ENCODE data around the gene NBAS. TPM values are rescaled to one million over a fixed set of nuclear protein-coding genes. Genes with fewer than 3 reads are reported as not detected.
"Not testable (repeated sequence)": the region's sequence is repeated elsewhere in the genome, so short reads cannot be mapped to it uniquely, and the experiment has no call there.

NBAS gene
- total and polyA plus RNA-seq, 12 donors = 26.4 to 79.1 (median 56.3) TPM

DNA sequence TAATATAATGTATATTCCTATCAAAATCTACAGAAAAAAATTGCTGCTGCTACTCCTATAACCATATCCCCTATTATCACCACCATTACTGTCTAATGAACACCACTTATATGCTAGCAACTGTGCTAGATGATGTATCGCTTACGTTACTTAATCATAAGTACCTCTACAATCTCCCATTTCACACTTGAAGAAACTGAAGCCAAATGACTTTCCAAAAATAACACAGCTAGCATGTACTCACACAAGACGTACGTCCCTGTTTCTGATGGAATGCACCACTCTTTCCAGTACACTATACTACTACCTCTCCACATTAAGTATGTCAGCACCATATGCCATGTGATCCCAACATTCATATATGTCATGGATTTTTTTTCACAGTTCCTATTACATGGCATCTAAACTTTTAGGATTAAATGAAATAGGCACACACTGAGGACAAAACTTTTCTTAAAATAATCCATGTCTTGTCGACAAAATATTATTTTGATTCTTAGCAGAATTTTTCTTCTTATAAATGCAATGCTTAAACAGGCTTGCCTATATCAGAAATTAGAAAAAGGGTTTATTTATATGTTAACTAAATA, 112.8 kb downstream of the NBAS start:
- peaks cover 0 to 29% (median 0%) of the 10 kb centered on the region in 9 donors for H3K36me3 ChIP-seq
- ATAC-seq = peak in 6 of 8 donors; percentile 67 to 90 (median 87)
- H3K4me3 ChIP-seq = no peak overlapping the region
- WGBS, 2 donors = 47 to 65% methylated on average over 5 of the region's 5 CpGs
- peaks cover 0 to 26% (median 7%) of the 10 kb centered on the region in 9 donors for H3K4me1 ChIP-seq
- intact Hi-C loops (cut with DNase I) = loop anchor here in 1 of 10 donors (5.0 kb wide), 1 partner anchor 759 kb away; no protein-coding TSS in a partner anchor
- peaks cover 0 to 16% (median 0%) of the 10 kb centered on the region in 11 donors for H3K9me3 ChIP-seq
- no peaks in the 10 kb centered on the region for H3K27me3 ChIP-seq
- DNase-seq = no peak
- TF ChIP-seq, protein P1, sequence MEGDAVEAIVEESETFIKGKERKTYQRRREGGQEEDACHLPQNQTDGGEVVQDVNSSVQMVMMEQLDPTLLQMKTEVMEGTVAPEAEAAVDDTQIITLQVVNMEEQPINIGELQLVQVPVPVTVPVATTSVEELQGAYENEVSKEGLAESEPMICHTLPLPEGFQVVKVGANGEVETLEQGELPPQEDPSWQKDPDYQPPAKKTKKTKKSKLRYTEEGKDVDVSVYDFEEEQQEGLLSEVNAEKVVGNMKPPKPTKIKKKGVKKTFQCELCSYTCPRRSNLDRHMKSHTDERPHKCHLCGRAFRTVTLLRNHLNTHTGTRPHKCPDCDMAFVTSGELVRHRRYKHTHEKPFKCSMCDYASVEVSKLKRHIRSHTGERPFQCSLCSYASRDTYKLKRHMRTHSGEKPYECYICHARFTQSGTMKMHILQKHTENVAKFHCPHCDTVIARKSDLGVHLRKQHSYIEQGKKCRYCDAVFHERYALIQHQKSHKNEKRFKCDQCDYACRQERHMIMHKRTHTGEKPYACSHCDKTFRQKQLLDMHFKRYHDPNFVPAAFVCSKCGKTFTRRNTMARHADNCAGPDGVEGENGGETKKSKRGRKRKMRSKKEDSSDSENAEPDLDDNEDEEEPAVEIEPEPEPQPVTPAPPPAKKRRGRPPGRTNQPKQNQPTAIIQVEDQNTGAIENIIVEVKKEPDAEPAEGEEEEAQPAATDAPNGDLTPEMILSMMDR (IDR thresholded peaks at IDR 0.05) = no peak
- peak overlapping the region in 8 of 10 donors; percentile 12 to 80 (median 52) for H3K27ac ChIP-seq

DNA sequence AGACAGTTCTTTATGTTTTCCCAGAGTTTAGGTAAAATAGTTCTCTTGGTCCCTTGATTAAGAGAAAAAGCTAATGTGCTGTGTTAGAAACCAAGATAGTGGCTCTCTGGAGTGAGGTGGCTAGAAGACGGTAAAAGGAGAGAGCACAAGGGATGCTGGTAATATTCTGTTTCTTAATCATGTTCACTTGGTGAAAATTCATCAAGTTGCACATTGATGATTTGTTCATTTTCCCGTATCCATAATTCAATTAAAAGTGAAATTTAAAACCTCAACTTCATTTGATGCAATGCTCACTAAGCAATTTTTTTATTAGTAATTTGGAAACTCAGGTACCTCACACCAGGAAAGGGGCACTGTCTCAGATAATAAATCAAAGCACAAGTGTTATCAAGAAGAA, 113.8 kb downstream of the NBAS start:
- Histone ChIP-seq H3K4me1 (peaks cover 0 to 26% (median 7%) of the 10 kb centered on the region in 9 donors), H3K9me3 (peaks cover 0 to 16% (median 0%) of the 10 kb centered on the region in 11 donors), H3K36me3 (peaks cover 0 to 19% (median 0%) of the 10 kb centered on the region in 9 donors), H3K4me3 (no peak overlapping the region), H3K27me3 (no peaks in the 10 kb centered on the region), H3K27ac (peak overlapping the region in 4 of 10 donors; percentile 41 to 80 (median 54))
- WGBS, 2 donors = 97 to 99% methylated on average over 2 of the region's 2 CpGs
- ATAC-seq = no peak
- intact Hi-C loops (cut with DNase I) = loop anchor here in 1 of 10 donors (5.0 kb wide), 1 partner anchor 760 kb away; no protein-coding TSS in a partner anchor
- no peak for DNase-seq
- TF ChIP-seq, protein P1 (IDR thresholded peaks at IDR 0.05) = no peak

DNA sequence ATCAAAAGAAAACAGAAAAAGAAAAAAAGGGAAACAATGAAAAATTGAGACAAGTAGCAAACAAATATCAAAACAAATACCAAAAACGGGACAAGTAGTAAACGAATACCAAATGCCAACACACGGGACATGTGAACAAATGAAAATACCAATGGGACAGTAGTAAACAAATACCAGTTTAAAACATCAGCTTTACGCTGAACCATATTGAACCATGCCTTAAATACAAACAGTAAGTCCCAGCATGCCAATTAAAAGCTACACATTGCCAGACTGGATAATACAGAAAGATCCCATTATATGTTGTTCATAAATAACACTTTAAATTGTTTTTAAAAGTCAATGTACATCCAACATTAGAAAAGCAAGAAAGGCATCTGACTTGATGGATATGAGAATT, 114.2 kb downstream of the NBAS start:
- 95 to 99% methylated on average over 4 of the region's 4 CpGs for WGBS, 2 donors
- no peak for DNase-seq
- no peak overlapping the region for H3K27ac ChIP-seq

DNA sequence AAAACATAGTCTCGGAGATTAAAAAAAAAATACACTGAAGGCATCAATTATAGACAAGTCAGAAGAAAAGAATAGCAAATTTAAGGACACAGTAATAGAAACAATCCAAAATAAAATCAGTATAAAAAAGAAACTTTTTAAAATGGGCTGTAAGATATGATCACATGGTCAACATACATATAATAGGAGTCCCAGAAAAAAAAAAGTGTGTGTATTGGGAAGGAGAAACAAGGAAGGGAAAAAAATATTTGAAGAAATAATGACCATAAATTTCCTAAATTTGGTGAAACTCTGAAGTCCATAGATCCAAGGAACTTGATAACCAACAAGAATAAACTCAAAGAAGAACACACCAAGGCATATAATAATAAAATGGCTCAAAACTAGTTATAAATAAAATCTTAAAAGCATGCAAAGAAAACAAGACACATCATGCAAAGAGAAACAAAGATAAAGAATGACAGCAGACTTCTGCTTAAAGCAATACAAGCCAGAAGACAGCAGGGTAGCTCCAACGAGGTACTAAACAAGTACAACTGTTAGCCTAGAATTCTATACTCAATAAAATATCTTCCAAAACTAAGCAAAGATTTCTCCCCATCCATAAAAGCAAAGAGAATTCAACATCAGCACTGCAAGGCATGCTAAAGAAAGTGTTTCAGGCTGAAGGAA, 115.1 kb downstream of the NBAS start:
- intact Hi-C loops (cut with DNase I) = loop anchor here in 1 of 10 donors (5.0 kb wide), 1 partner anchor 761 kb away; no protein-coding TSS in a partner anchor
- ATAC-seq = no peak
- DNase-seq = no peak
- no peak overlapping the region for H3K4me3 ChIP-seq
- peaks cover 0 to 26% (median 7%) of the 10 kb centered on the region in 9 donors for H3K4me1 ChIP-seq
- H3K27me3 ChIP-seq = no peaks in the 10 kb centered on the region
- TF ChIP-seq, protein P1 (IDR thresholded peaks at IDR 0.05) = no peak
- H3K9me3 ChIP-seq = peaks cover 0 to 16% (median 0%) of the 10 kb centered on the region in 11 donors
- WGBS, 2 donors = 88 to 96% methylated on average over 2 of the region's 2 CpGs
- H3K36me3 ChIP-seq = peaks cover 0 to 13% (median 0%) of the 10 kb centered on the region in 9 donors
- H3K27ac ChIP-seq = no peak overlapping the region

More for the DNA sequence above, 114.2 kb downstream of the NBAS start:
- intact Hi-C loops (cut with DNase I) = loop anchor here in 1 of 10 donors (5.0 kb wide), 1 partner anchor 760 kb away; no protein-coding TSS in a partner anchor
- no peak for ATAC-seq
- H3K4me1 ChIP-seq = peaks cover 0 to 26% (median 7%) of the 10 kb centered on the region in 9 donors
- H3K4me3 ChIP-seq = no peak overlapping the region
- peaks cover 0 to 15% (median 0%) of the 10 kb centered on the region in 9 donors for H3K36me3 ChIP-seq
- peaks cover 0 to 16% (median 0%) of the 10 kb centered on the region in 11 donors for H3K9me3 ChIP-seq
- TF ChIP-seq, protein P1 (IDR thresholded peaks at IDR 0.05) = no peak
- H3K27me3 ChIP-seq = no peaks in the 10 kb centered on the region

DNA sequence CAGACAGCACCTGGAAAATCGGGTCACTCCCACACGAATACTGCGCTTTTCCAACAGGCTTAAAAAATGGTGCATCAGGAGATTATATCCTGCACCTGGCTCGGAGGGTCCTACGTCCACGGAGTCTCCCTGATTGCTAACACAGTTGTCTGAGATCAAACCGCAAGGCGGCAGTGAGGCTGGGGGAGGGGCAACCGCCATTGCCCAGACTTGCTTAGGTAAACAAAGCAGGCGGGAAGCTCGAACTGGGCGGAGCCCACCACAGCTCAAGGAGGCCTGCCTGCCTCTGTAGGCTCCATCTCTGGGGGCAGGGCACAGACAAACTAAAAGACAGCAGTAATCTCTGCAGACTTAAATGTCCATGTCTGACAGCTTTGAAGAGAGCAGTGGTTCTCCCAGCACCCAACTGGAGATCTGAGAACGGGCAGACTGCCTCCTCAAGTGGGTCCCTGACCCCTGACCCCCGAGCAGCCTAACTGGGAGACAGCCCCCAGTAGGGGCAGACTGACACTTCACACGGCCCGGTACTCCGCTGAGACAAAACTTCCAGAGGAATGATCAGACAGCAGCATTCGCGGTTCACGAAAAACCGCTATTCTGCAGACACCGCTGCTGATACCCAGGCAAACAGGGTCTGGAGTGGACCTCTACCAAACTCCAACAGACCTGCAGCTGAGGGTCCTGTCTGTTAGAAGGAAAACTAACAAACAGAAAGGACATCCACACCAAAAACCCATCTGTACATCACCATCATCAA, 121.2 kb downstream of the NBAS start:
- ATAC-seq; H3K4me3 ChIP-seq; H3K9me3 ChIP-seq; H3K36me3 ChIP-seq; H3K27ac ChIP-seq; intact Hi-C loops (cut with DNase I); H3K27me3 ChIP-seq; DNase-seq: not testable (repeated sequence)
- WGBS, 2 donors = 95% methylated on average over 22 of the region's 22 CpGs
- H3K4me1 ChIP-seq = peaks cover 0 to 20% (median 4%) of the 10 kb centered on the region in 9 donors

DNA sequence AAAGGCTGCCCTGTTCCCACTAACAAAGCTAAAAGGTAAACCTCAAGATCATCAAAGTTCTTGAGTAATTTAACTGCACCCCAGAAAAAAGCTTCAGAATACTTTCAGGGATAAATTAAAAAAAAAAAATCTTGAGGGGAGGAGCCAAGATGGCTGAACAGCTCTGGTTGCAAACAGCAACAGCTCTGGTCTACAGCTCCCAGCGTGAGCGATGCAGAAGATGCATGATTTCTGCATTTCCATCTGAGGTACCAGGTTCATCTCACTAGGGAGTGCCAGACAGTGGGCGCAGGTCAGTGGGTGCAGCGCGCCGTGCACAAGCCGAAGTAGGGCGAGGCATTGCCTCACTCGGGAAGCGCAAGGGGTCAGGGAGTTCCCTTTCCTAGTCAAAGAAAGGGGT, 121.8 kb downstream of the NBAS start:
- WGBS, 2 donors = 97 to 98% methylated on average over 10 of the region's 10 CpGs
- H3K27me3 ChIP-seq; H3K36me3 ChIP-seq; H3K4me3 ChIP-seq; H3K9me3 ChIP-seq; ATAC-seq; DNase-seq; H3K27ac ChIP-seq; intact Hi-C loops (cut with DNase I): not testable (repeated sequence)
- peaks cover 0 to 20% (median 4%) of the 10 kb centered on the region in 9 donors for H3K4me1 ChIP-seq

Data from heart right ventricle (tissue), 16 donors.